Measurements from ENCODE around the gene MNT. TPM values are rescaled to one million over a fixed set of nuclear protein-coding genes. Genes with fewer than 3 reads are reported as not detected.

Gene MNT
- total and polyA plus RNA-seq, 9 of the 15 experiments (the other 6 are each of a cell fraction or from before 2014, with no cell fraction given) = 0.18 to 23.8 (median 5.3) TPM

DNA sequence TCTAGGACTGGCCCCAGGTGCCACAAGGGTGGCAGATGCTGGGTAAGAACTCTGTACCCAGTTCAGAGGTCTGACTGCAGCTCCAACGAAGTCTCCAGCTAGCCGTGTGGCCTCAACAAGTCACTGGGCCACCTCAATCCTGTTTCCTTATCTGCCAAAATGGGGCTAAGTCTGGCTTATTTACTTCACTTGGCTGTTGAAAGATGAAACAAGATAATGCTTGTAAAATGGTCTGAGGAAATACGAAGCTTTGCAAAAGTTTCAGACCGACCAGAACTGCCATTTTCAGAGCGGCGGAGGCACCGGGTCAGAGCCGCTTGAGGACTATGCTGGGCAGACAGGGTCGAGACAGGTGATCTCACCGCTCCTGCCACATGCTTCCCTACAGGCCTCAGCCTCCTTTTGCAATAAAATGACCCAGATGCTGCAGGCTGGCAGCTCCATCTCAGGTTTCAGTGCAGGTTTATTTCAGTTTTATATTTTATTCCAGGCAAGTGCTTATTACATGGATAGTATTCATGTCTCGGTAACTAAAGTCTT, 17.2 kb downstream of the MNT start (continued):
- TF ChIP-seq XRCC3 (IDR thresholded peaks at IDR 0.05) (no peak), GATA2 (CRISPR knock-in tag; IDR thresholded peaks at IDR 0.05) (peak; percentile 56), NR2C2 (CRISPR knock-in tag; IDR thresholded peaks at IDR 0.05) (no peak), NR2C2 (tag; IDR thresholded peaks at IDR 0.05) (0 out of 2 replicates have a peak, but pooled peaks have one; percentile 11)

- TF ChIP-seq USF1 (CRISPR knock-in tag; IDR thresholded peaks at IDR 0.05) = no peak
- TF ChIP-seq MTA1 (IDR thresholded peaks at IDR 0.05; ENCODE audit: borderline replicate concordance) = no peak
- TF ChIP-seq BCL6 (CRISPR knock-in tag; IDR thresholded peaks at IDR 0.05) = no peak
- no peak for TF ChIP-seq ZBTB8A (IDR thresholded peaks at IDR 0.05; ENCODE audit: partially characterized antibody)
- TF ChIP-seq ZBTB17 (CRISPR knock-in tag; IDR thresholded peaks at IDR 0.05) = no peak
- no peak for TF ChIP-seq ZNF316 (IDR thresholded peaks at IDR 0.05)
- TF ChIP-seq PRMT5 (CRISPR knock-in tag; IDR thresholded peaks at IDR 0.05) = no peak
- TF ChIP-seq FOXJ2 (tag; IDR thresholded peaks at IDR 0.05) = no peak
- TF ChIP-seq, protein P1, sequence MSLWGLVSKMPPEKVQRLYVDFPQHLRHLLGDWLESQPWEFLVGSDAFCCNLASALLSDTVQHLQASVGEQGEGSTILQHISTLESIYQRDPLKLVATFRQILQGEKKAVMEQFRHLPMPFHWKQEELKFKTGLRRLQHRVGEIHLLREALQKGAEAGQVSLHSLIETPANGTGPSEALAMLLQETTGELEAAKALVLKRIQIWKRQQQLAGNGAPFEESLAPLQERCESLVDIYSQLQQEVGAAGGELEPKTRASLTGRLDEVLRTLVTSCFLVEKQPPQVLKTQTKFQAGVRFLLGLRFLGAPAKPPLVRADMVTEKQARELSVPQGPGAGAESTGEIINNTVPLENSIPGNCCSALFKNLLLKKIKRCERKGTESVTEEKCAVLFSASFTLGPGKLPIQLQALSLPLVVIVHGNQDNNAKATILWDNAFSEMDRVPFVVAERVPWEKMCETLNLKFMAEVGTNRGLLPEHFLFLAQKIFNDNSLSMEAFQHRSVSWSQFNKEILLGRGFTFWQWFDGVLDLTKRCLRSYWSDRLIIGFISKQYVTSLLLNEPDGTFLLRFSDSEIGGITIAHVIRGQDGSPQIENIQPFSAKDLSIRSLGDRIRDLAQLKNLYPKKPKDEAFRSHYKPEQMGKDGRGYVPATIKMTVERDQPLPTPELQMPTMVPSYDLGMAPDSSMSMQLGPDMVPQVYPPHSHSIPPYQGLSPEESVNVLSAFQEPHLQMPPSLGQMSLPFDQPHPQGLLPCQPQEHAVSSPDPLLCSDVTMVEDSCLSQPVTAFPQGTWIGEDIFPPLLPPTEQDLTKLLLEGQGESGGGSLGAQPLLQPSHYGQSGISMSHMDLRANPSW (CRISPR knock-in tag; IDR thresholded peaks at IDR 0.05) = no peak
- TF ChIP-seq CBX1 (IDR thresholded peaks at IDR 0.05; ENCODE audit: low read depth) = no peak
- TF ChIP-seq, protein P2, sequence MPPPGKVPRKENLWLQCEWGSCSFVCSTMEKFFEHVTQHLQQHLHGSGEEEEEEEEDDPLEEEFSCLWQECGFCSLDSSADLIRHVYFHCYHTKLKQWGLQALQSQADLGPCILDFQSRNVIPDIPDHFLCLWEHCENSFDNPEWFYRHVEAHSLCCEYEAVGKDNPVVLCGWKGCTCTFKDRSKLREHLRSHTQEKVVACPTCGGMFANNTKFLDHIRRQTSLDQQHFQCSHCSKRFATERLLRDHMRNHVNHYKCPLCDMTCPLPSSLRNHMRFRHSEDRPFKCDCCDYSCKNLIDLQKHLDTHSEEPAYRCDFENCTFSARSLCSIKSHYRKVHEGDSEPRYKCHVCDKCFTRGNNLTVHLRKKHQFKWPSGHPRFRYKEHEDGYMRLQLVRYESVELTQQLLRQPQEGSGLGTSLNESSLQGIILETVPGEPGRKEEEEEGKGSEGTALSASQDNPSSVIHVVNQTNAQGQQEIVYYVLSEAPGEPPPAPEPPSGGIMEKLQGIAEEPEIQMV (tag; conservative IDR thresholded peaks at IDR 0.05; ENCODE audit: low read depth) = no peak
- TF ChIP-seq TBL1XR1 (IDR thresholded peaks at IDR 0.05; ENCODE audit: low read length in 2 of 2) = no peak
- no peak for DNase-seq (ENCODE audit: extremely low read depth in 1 of 4, low spot score in 3 of 4)
- ChIA-PET CTCF (ENCODE audit: low intra/inter-chr PET ratio) (interaction anchor here (5.3 kb wide), 1 partner anchor 34 kb away, joined by 78 read pairs; no protein-coding TSS in a partner anchor), POLR2A (interaction anchor here (0.9 to 3.4 kb wide), 2 partner anchors 35 to 37 kb away, joined by 3 to 31 read pairs; no protein-coding TSS in a partner anchor)
- no peak for FAIRE-seq
- no peaks in the 10 kb centered on the region for H3K27me3 ChIP-seq (ENCODE audit: control insufficient read depth in 2 of 2, insufficient read depth in 2 of 2, low read length in 2 of 2)
- no peaks in the 10 kb centered on the region for H3K79me2 ChIP-seq (ENCODE audit: control insufficient read depth, insufficient read depth, low read length)
- H3K4me1 ChIP-seq (replicated peaks in 1 of 2; ENCODE audit: control insufficient read depth in 2 of 2, insufficient read depth in 2 of 2, low read length in 2 of 2) = peaks cover 14 to 38% of the 10 kb centered on the region in 2 experiments
- H3K4me2 ChIP-seq (ENCODE audit: insufficient read depth, low read length) = no peak overlapping the region
- intact Hi-C loops (cut with micrococcal nuclease) (no loop called here), in situ Hi-C loops (cut with MboI) (no loop called here)
- no peaks in the 10 kb centered on the region for H3K36me3 ChIP-seq (ENCODE audit: control insufficient read depth, insufficient read depth, low read length)
- H3K27ac ChIP-seq (ENCODE audit: extremely low read depth, low read depth, low read length) = no peak overlapping the region
- H3K9me1 ChIP-seq (ENCODE audit: control insufficient read depth, insufficient read depth, low read length) = no peaks in the 10 kb centered on the region
- H3K9ac ChIP-seq (ENCODE audit: insufficient read depth in 1 of 2, low read depth in 2 of 2, low read length in 2 of 2) = peak overlapping the region in 1 of 2 experiments; percentile 22; a peak in 1 of 4 replicates
- no peaks in the 10 kb centered on the region for H4K20me1 ChIP-seq (replicated peaks; ENCODE audit: control insufficient read depth, insufficient read depth, low read length)
- no peaks in the 10 kb centered on the region for H3K9me3 ChIP-seq (replicated peaks; ENCODE audit: control insufficient read depth, insufficient read depth, low read depth, low read length)
- no peak overlapping the region for H2AFZ ChIP-seq (ENCODE audit: low read depth, low read length)
- no peak overlapping the region for H3K4me3 ChIP-seq
- 52% methylated on average over 11 of the region's 15 CpGs for WGBS (ENCODE audit: insufficient coverage, low coverage, missing lambda C conversion rate)
- no TSS peak for BruUV-seq (replicated peaks)
- no peak for ATAC-seq
These were observed 19.8 kb downstream of the MNT start for GRCh38 chr17:2380950-2381649.

All from K562 (cell line).